ENCODE results near the gene COL9A1. TPM values are rescaled to one million over a fixed set of nuclear protein-coding genes. Genes with fewer than 3 reads are reported as not detected.

The COL9A1 gene
- not detected in 2 replicates for total RNA-seq

DNA sequence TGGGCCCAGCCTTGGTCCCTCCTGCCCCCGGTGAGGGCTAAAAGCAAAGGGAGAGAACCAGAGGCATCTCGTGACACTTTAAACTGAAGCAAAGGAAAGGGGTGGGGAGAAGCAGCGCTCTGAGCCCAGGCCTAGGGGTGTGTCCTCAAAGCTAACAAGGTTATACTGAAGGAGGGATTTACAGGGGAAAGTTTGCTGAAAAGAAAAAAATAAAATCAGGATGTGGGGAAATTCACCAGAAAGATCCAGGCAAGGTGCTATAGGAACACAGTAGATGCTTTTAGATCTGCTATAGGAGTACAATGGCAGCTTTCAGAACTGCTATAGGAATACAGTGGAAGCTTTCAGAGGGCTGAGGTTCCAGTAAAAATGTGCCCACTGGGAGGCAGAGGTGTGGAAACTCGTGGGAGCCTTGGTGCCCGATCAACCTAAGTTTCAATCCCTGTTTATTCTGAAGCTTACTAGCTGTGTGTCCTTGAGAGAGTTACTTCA is at the start of gene COL9A1:
COL9A1 (minus strand) TSS at position 51 of the 492 bp plus-strand sequence. CDS start 160 bp downstream, outside the sequence.

Other genes starting within 250 kb of the COL9A1 start
- 7.7 and 8.6 TPM in 2 replicates for gene FAM135A, start 110.4 kb upstream of the COL9A1 start, total RNA-seq

All from mammary microvascular endothelial cell (primary cell).